ENCODE data around the gene LMAN2. TPM values are rescaled to one million over a fixed set of nuclear protein-coding genes. Genes with fewer than 3 reads are reported as not detected.

Gene LMAN2
- total RNA-seq, 1 experiment from 2014 or later, result 106 TPM

GRCh38 chr5:177355868-177356168, 4.3 kb upstream of the LMAN2 start:
- no peak overlapping the region for H3K23ac ChIP-seq (ENCODE audit: insufficient read length, low read depth, low read length)
- no peak overlapping the region for H2BK15ac ChIP-seq (ENCODE audit: low read depth, low read length)
- no peak overlapping the region for H4K91ac ChIP-seq (ENCODE audit: insufficient read length, low read depth, low read length)
- Mint-ChIP-seq H3K36me3 (ENCODE audit: insufficient read depth in 1 of 3, low read depth in 3 of 3) (no peaks in the 10 kb centered on the region; a peak in 1 of 7 replicates), H3K27ac (no peak overlapping the region), H3K27me3 (ENCODE audit: low read depth) (peaks cover 49% of the 10 kb centered on the region), H3K9me3 (peaks cover 3 to 4% of the 10 kb centered on the region in 2 experiments; a peak in 4 of 5 replicates), H3K4me1 (peaks cover 4 to 8% of the 10 kb centered on the region in 2 experiments), H3K4me3 (no peak overlapping the region)
- no peak overlapping the region for H3K14ac ChIP-seq (ENCODE audit: insufficient read depth, low read length)
- H3K4ac ChIP-seq (ENCODE audit: low read depth, low read length), result no peak overlapping the region
- H3K56ac ChIP-seq (ENCODE audit: insufficient read length, low read depth, low read length), result no peak overlapping the region
- H2AK5ac ChIP-seq (ENCODE audit: insufficient read length, low read length), result no peak overlapping the region
- H3K18ac ChIP-seq (ENCODE audit: insufficient read length, low read depth, low read length), result no peak overlapping the region
- H2BK20ac ChIP-seq (ENCODE audit: low read depth, low read length, poor library complexity, severe bottlenecking), result no peak overlapping the region
- no peak overlapping the region for H2BK5ac ChIP-seq (ENCODE audit: insufficient read length, low read length)
- H3K79me1 ChIP-seq (ENCODE audit: insufficient read depth, low read depth, low read length, poor library complexity, severe bottlenecking), result peaks cover 4% of the 10 kb centered on the region
- no peak for DNase-seq
- no peak overlapping the region for H3K4me2 ChIP-seq (ENCODE audit: insufficient read depth, insufficient read length, low read length)
- no peak overlapping the region for H3T11ph ChIP-seq (ENCODE audit: low read length)
- H2BK12ac ChIP-seq (ENCODE audit: insufficient read length, low read depth, low read length), result no peak overlapping the region
- H4K8ac ChIP-seq (replicated peaks; ENCODE audit: insufficient read length, low read depth, low read length), result no peak overlapping the region
- no peaks in the 10 kb centered on the region for H3K9me3 ChIP-seq (ENCODE audit: control insufficient read depth, low read depth, low read length)
- no peak overlapping the region for H2AFZ ChIP-seq (ENCODE audit: low read length)
- H3K9ac ChIP-seq (ENCODE audit: extremely low read depth, insufficient read length, low read length), result no peak overlapping the region
- H3K27ac ChIP-seq (ENCODE audit: insufficient read length, low read depth, low read length), result no peak overlapping the region
- no peaks in the 10 kb centered on the region for H4K20me1 ChIP-seq (ENCODE audit: control insufficient read depth, insufficient read depth, insufficient read length)
- peaks cover 5% of the 10 kb centered on the region for H3K79me2 ChIP-seq (ENCODE audit: insufficient read depth, low read length)
- no peak for TF ChIP-seq CTCF (conservative IDR thresholded peaks at IDR 0.05)
- no peaks in the 10 kb centered on the region for H3K27me3 ChIP-seq (ENCODE audit: insufficient read depth, low read length)
- peaks cover under 1% of the 10 kb centered on the region; the same call in 1 of the 2 replicates for H3K4me1 ChIP-seq (ENCODE audit: insufficient read depth, low read length)
- no peak overlapping the region for H4K5ac ChIP-seq (ENCODE audit: insufficient read length, low read depth, low read length)
- no peak overlapping the region for H2BK120ac ChIP-seq (ENCODE audit: low read depth, low read length, poor library complexity, severe bottlenecking)
- WGBS (ENCODE audit: extremely low coverage, insufficient read length, low lambda C conversion rate), result no CpG with 5 or more reads among the region's 1 CpG
- H3K23me2 ChIP-seq (ENCODE audit: insufficient read length, low read depth, low read length, poor library complexity, severe bottlenecking), result peaks cover 7% of the 10 kb centered on the region
